HCT116 (cell line): ENCODE results near the gene ZNF333. TPM values are rescaled to one million over a fixed set of nuclear protein-coding genes. Genes with fewer than 3 reads are reported as not detected.

Experiments
- ATAC-seq: fragments of 200-7000 bp; cut with Tn5 transposase; 2 replicates; pipeline ENCODE4 v1.9.1; 2020; ENCODE audit warnings: mild to moderate bottlenecking, moderate library complexity
- BruUV-seq: library from RNA; stranded (reverse); fragments of 400-500 nt; replicated peaks from 2 replicates; lab custom pipeline; 2021; lab: Mats Ljungman, UMichigan
- CTCF ChIA-PET: fragments of 300-600 bp; sonication (Branson Sonifier 250); formaldehyde crosslinking; loops from one replicate; lab custom pipeline; 2021; ENCODE audit warnings: antibody characterized with exemption; lab: Charles Lee
- POLR2A ChIA-PET: fragments of 300-600, 350-600 bp; sonication (Branson Sonifier 250); formaldehyde crosslinking; loops from one replicate; lab custom pipeline; 2021; ENCODE audit warnings: antibody characterized with exemption; lab: Charles Lee
- RAD21 ChIA-PET, 2 experiments: fragments of 300-600 bp; sonication (Branson Sonifier 250); formaldehyde crosslinking; loops; one replicate each; lab custom pipeline; 2023; ENCODE audit warnings: low total read pairs in 2 of 2; ENCODE audit not compliant: uncharacterized antibody in 2 of 2, unreplicated experiment in 2 of 2, low non-redundant PET in 1 of 2; lab: Charles Lee
- DNase-seq: peaks from one replicate; pipeline ENCODE4 v3.0.0-alpha.2; 2010; ENCODE audit warnings: low read depth, low spot score
- H2AFZ ChIP-seq: fragments of 200-600 bp; shearing (Covaris generic), sonication (generic); 2 replicates; pipeline ENCODE4 v1.6.1; 2017; ENCODE audit warnings: low read depth, mixed run types, mixed read lengths, antibody characterized with exemption, low read length; ENCODE audit not compliant: poor library complexity, severe bottlenecking
- H3K27ac ChIP-seq: 2 replicates; pipeline ENCODE4 v1.5.1; 2012; ENCODE audit warnings: low read depth, low read length
- H3K27me3 ChIP-seq: fragments of 200-600 bp; sonication (generic); 2 replicates; pipeline ENCODE4 v1.6.1; 2016; ENCODE audit warnings: mixed run types, low read length, mixed read lengths; ENCODE audit not compliant: insufficient read depth
- H3K36me3 ChIP-seq, 2 experiments: fragments of 200-500 bp in 1 of 2; fragments of 200-600 bp in 1 of 2; sonication (Bioruptor generic) in 1 of 2; sonication (generic) in 1 of 2; 2 replicates each; pipeline versions ENCODE4 v1.5.1 to v1.6.1; 2014 to 2016; ENCODE audit warnings: low read length in 2 of 2, inconsistent platforms in 1 of 2, mixed read lengths in 1 of 2, mixed run types in 1 of 2; ENCODE audit not compliant: insufficient read depth in 2 of 2, control insufficient read depth in 1 of 2
- H3K4me1 ChIP-seq, 2 experiments: fragments of 200-600 bp in 1 of 2; sonication (generic) in 1 of 2; 2 replicates each; pipeline versions ENCODE4 v1.5.1 to v1.6.1; 2012 to 2017; ENCODE audit warnings: low read length in 2 of 2, inconsistent platforms in 1 of 2, mild to moderate bottlenecking in 1 of 2, mixed read lengths in 1 of 2, mixed run types in 1 of 2, moderate library complexity in 1 of 2; ENCODE audit not compliant: insufficient read depth in 2 of 2, control insufficient read depth in 1 of 2
- H3K4me2 ChIP-seq: fragments of 200-600 bp; sonication (generic); 2 replicates; pipeline ENCODE4 v1.6.1; 2017; ENCODE audit warnings: mixed run types, low read length, mixed read lengths
- H3K4me3 ChIP-seq, 2 experiments: fragments of 200-600 bp in 1 of 2; sonication (generic) in 1 of 2; replicated peaks in 1 of 2; 2 replicates each; pipeline ENCODE4 v1.5.1; 2011 to 2016; ENCODE audit warnings: low read length in 2 of 2, control low read depth in 1 of 2, low read depth in 1 of 2, mild to moderate bottlenecking in 1 of 2, mixed read lengths in 1 of 2, mixed run types in 1 of 2
- H3K79me2 ChIP-seq: fragments of 200-600 bp; sonication (generic); 2 replicates; pipeline ENCODE4 v1.6.1; 2017; ENCODE audit warnings: mild to moderate bottlenecking, mixed run types, low read length, moderate library complexity, mixed read lengths; ENCODE audit not compliant: insufficient read depth
- H3K9ac ChIP-seq: fragments of 200-600 bp; sonication (generic); 2 replicates; pipeline ENCODE4 v1.6.1; 2016; ENCODE audit warnings: low read length, mixed read lengths
- H3K9me2 ChIP-seq: fragments of 200-600 bp; sonication (generic), shearing (Covaris generic); 2 replicates; pipeline ENCODE4 v1.6.1; 2017; ENCODE audit warnings: mixed run types, mild to moderate bottlenecking, moderate library complexity; ENCODE audit not compliant: insufficient read depth
- H3K9me3 ChIP-seq, 2 experiments: fragments of 200-500 bp in 1 of 2; fragments of 200-600 bp in 1 of 2; sonication (Bioruptor generic) in 1 of 2; sonication (generic) in 1 of 2; 2 replicates each; pipeline ENCODE4 v1.6.1; 2014 to 2017; ENCODE audit warnings: low read length in 2 of 2, mixed read lengths in 2 of 2, inconsistent platforms in 1 of 2, low read depth in 1 of 2, mild to moderate bottlenecking in 1 of 2, mixed run types in 1 of 2, moderate library complexity in 1 of 2; ENCODE audit not compliant: control insufficient read depth in 1 of 2, insufficient read depth in 1 of 2
- H4K20me1 ChIP-seq: fragments of 200-600 bp; sonication (generic), shearing (Covaris generic); 2 replicates; pipeline ENCODE4 v1.6.1; 2017; ENCODE audit warnings: mixed run types, mild to moderate bottlenecking, moderate library complexity; ENCODE audit not compliant: insufficient read depth
- CBX3 ChIP-seq: IDR thresholded peaks from 2 replicates; pipeline ENCODE4 v1.6.1; 2012; ENCODE audit warnings: low read depth
- CEBPB ChIP-seq: IDR thresholded peaks from 2 replicates; pipeline ENCODE4 v1.6.1; 2012; ENCODE audit warnings: low read depth
- CTCF ChIP-seq, 3 experiments: fragments of 200-600 bp in 1 of 3; sonication (generic) in 1 of 3; IDR thresholded peaks in 2 of 3; conservative IDR thresholded peaks in 1 of 3; 2 replicates each; pipeline ENCODE4 v1.5.1; 2012 to 2017; ENCODE audit warnings: low read depth in 2 of 3, low read length in 2 of 3, antibody characterized with exemption in 1 of 3, borderline replicate concordance in 1 of 3, control low read depth in 1 of 3, mild to moderate bottlenecking in 1 of 3, mixed read lengths in 1 of 3, mixed run types in 1 of 3, moderate library complexity in 1 of 3; ENCODE audit not compliant: insufficient read depth in 1 of 3
- EGR1 ChIP-seq: IDR thresholded peaks from 2 replicates; pipeline ENCODE4 v1.6.1; 2012; ENCODE audit warnings: low read depth
- ELF1 ChIP-seq: IDR thresholded peaks from 2 replicates; pipeline ENCODE4 v1.6.1; 2012; ENCODE audit warnings: low read depth, borderline replicate concordance
- EZH2 ChIP-seq: fragments of 200-600 bp; sonication (generic); IDR thresholded peaks from 2 replicates; pipeline ENCODE4 v1.6.1; 2017; ENCODE audit warnings: antibody characterized with exemption, mixed run types
- EZH2phosphoT487 ChIP-seq: fragments of 200-600 bp; IDR thresholded peaks from 2 replicates; pipeline ENCODE4 v1.6.1; 2018; ENCODE audit warnings: antibody characterized with exemption, borderline replicate concordance
- FOSL1 ChIP-seq: IDR thresholded peaks from 2 replicates; pipeline ENCODE4 v1.6.1; 2012; ENCODE audit warnings: low read depth
- JUND ChIP-seq: IDR thresholded peaks from 2 replicates; pipeline ENCODE4 v1.6.1; 2012
- POLR2A ChIP-seq: IDR thresholded peaks from 2 replicates; pipeline ENCODE4 v1.7.0; 2011; ENCODE audit warnings: borderline replicate concordance; ENCODE audit not compliant: insufficient read depth, insufficient read length; ENCODE audit errors: extremely low read depth
- POLR2AphosphoS5 ChIP-seq: IDR thresholded peaks from 2 replicates; pipeline ENCODE4 v1.6.1; 2011; ENCODE audit warnings: mild to moderate bottlenecking, low read depth, low read length, moderate library complexity
- SIN3A ChIP-seq: IDR thresholded peaks from 2 replicates; pipeline ENCODE4 v1.6.1; 2012; ENCODE audit warnings: low read depth
- SRF ChIP-seq: IDR thresholded peaks from 2 replicates; pipeline ENCODE4 v1.6.1; 2012; ENCODE audit warnings: low read depth
- TCF7L2 ChIP-seq: IDR thresholded peaks from 2 replicates; pipeline ENCODE4 v1.7.0; 2011; ENCODE audit warnings: borderline replicate concordance, inconsistent platforms; ENCODE audit not compliant: insufficient read depth, insufficient read length; ENCODE audit errors: extremely low read depth
- YY1 ChIP-seq: IDR thresholded peaks from 2 replicates; pipeline ENCODE4 v1.6.1; 2011; ENCODE audit warnings: low read length, low read depth, moderate library complexity, mild to moderate bottlenecking; ENCODE audit not compliant: insufficient replicate concordance; ENCODE audit errors: extremely low read depth
- ZBTB33 ChIP-seq: IDR thresholded peaks from 2 replicates; pipeline ENCODE4 v1.6.1; 2011; ENCODE audit warnings: mild to moderate bottlenecking, low read length, moderate library complexity; ENCODE audit not compliant: insufficient replicate concordance; ENCODE audit errors: extremely low read depth
- ZFX ChIP-seq: fragments of 450-650 bp; IDR thresholded peaks from 2 replicates; pipeline ENCODE4 v1.6.1; 2017
- ZNF274 ChIP-seq: fragments of 200-500 bp; sonication (Bioruptor generic); IDR thresholded peaks from 2 replicates; pipeline ENCODE4 v1.6.1; 2014; ENCODE audit warnings: mild to moderate bottlenecking, low read depth, low read length, inconsistent platforms
- intact Hi-C: fragments of 100-400 bp; cut with micrococcal nuclease; formaldehyde crosslinking; loops from 2 replicates; pipeline ENCODE4 v1.10.0; 2022
- total RNA-seq: library from RNA; stranded (reverse); gene quantifications from one replicate; pipeline ENCODE4 v1.2.1, GENCODE V29; 2021; ENCODE audit not compliant: unreplicated experiment
- TF ChIP-seq, protein P1 (sequence below): IDR thresholded peaks from 2 replicates; pipeline ENCODE4 v1.6.1; 2012
- TF ChIP-seq, protein P2 (sequence below): IDR thresholded peaks from 2 replicates; pipeline ENCODE4 v1.6.1; 2012; ENCODE audit warnings: low read depth

Gene ZNF333
- total RNA-seq, 1 experiment from 2014 or later, result 9.2 TPM

- no TSS peak for BruUV-seq
- no peak for ATAC-seq
- Histone ChIP-seq H3K4me1 (no peaks in the 10 kb centered on the region), H3K36me3 (peaks cover 6 to 9% of the 10 kb centered on the region in 2 experiments; a peak in 3 of 4 replicates), H3K4me3 (no peak overlapping the region), H3K27ac (no peak overlapping the region), H2AFZ (no peak overlapping the region), H4K20me1 (no peaks in the 10 kb centered on the region), H3K27me3 (no peaks in the 10 kb centered on the region), H3K4me2 (no peak overlapping the region), H3K9me2 (no peaks in the 10 kb centered on the region), H3K79me2 (no peaks in the 10 kb centered on the region), H3K9ac (no peak overlapping the region), H3K9me3 (no peaks in the 10 kb centered on the region)
- DNase-seq, result no peak
- intact Hi-C loops, result no loop called here
- TF ChIP-seq FOSL1 (no peak), ZNF274 (no peak), EZH2phosphoT487 (no peak), EGR1 (no peak), ZFX (no peak), CEBPB (no peak), ELF1 (no peak), POLR2A (no peak), ZBTB33 (no peak), SIN3A (no peak), SRF (no peak), EZH2 (no peak), CBX3 (no peak), JUND (no peak), CTCF (IDR thresholded peaks at IDR 0.05 in 2 of 3, conservative IDR thresholded peaks at IDR 0.05 in 1 of 3; ENCODE audit: borderline replicate concordance in 1 of 3, insufficient read depth in 1 of 3, low read depth in 2 of 3, low read length in 2 of 3) (no peak), POLR2AphosphoS5 (no peak), TCF7L2 (no peak), YY1 (no peak)
- TF ChIP-seq, protein P1, sequence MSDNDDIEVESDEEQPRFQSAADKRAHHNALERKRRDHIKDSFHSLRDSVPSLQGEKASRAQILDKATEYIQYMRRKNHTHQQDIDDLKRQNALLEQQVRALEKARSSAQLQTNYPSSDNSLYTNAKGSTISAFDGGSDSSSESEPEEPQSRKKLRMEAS, result no peak
- TF ChIP-seq, protein P2, sequence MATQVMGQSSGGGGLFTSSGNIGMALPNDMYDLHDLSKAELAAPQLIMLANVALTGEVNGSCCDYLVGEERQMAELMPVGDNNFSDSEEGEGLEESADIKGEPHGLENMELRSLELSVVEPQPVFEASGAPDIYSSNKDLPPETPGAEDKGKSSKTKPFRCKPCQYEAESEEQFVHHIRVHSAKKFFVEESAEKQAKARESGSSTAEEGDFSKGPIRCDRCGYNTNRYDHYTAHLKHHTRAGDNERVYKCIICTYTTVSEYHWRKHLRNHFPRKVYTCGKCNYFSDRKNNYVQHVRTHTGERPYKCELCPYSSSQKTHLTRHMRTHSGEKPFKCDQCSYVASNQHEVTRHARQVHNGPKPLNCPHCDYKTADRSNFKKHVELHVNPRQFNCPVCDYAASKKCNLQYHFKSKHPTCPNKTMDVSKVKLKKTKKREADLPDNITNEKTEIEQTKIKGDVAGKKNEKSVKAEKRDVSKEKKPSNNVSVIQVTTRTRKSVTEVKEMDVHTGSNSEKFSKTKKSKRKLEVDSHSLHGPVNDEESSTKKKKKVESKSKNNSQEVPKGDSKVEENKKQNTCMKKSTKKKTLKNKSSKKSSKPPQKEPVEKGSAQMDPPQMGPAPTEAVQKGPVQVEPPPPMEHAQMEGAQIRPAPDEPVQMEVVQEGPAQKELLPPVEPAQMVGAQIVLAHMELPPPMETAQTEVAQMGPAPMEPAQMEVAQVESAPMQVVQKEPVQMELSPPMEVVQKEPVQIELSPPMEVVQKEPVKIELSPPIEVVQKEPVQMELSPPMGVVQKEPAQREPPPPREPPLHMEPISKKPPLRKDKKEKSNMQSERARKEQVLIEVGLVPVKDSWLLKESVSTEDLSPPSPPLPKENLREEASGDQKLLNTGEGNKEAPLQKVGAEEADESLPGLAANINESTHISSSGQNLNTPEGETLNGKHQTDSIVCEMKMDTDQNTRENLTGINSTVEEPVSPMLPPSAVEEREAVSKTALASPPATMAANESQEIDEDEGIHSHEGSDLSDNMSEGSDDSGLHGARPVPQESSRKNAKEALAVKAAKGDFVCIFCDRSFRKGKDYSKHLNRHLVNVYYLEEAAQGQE, result no peak
- POLR2A ChIA-PET, result no interaction called here
- CTCF ChIA-PET, result no interaction called here
- RAD21 ChIA-PET, result no interaction called here
Measured at GRCh38 chr19:14699641-14700040, 9.8 kb downstream of the ZNF333 start.
